Activated effector memory CD4-positive, alpha-beta T cell treated with anti-CD3 and anti-CD28 coated beads, Interleukin-2, amount 50 U/mL, for 16 hours (primary cell): ENCODE results near the gene OR2T1.
"Not testable (repeated sequence)": the region's sequence is repeated elsewhere in the genome, so short reads cannot be mapped to it uniquely, and the experiment has no call there.

Experiments used
- DNase-seq: peaks from one replicate; pipeline ENCODE4 v3.0.0-alpha.2; 2020

OR2T1 gene

DNA sequence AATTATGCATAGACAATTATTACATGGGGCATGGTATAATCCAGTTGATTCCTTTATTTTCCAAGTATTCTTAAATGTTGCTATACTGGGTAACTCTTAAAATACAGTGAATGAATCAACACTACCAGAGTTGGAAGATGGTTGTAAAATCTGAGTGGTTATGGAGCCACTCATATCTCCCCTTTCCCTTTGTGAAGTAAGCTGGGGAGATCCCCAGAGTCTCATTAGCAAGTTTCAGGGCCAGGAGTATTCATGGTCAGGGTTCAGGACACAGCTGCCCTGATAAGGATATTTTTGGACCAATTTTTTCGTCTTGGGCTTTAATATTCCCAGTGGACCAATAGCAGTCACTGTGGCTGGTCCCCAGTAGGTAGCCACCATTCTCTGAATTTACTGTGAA is 35.8 kb downstream of the OR2T1 start:
- not testable (repeated sequence) for DNase-seq

GRCh38 chr1:248439283-248439682 is 36.4 kb downstream of the OR2T1 start:
- not testable (repeated sequence) for DNase-seq

DNA sequence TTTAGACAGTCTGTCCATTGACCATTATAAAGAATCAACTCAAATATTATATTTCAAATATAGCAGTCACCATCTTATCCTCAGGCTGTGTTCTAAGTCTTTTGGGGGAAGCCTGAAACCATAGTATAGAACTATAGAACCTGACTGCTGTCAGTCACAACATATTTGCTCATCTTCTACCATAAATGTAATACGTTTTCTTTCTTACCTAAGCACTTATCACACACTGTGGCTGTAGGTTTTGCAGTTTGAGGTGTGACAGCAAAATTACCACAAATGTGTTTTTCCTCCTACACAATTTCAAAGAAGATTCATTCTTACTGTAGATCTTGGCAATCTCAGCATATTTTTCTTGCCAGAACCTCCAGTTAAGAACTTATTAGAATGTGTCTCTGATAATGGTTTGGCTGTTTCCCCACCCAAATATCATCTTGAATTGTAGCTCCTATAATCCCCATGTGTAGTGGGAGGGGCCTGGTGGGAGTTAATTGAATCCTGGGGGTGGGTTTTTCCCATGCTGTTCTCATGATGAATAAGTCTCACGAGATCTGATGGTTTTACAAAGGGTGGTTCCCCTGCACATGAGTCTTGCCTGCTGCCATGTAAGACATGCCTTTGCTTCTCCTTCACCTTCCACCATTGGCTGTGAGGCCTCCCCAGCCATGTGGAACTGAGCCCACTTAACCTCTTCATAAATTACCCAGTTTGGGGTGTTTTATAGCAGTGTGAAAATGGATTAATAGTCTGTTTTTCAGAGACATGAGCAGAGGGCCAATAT is 39.8 kb downstream of the OR2T1 start:
- DNase-seq = not testable (repeated sequence)

DNA sequence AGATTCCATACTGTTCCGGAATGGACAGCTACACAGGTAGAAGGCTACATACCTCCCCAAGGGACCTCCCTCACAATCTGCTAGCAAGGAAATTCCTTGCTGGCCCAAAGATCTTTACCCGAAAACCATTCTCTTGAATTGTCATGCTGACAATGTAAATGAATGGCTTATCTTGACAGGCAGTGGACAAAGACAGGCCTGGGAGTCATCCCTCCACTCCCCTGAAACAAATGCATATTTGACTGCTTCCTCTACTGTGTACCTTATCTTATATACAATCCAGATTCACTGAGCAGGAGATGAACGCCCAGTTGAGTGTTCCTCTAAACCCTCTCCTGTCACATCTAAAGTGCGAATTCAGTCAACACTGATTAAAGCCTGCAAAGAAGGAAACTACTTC is 41.8 kb downstream of the OR2T1 start:
- not testable (repeated sequence) for DNase-seq

DNA sequence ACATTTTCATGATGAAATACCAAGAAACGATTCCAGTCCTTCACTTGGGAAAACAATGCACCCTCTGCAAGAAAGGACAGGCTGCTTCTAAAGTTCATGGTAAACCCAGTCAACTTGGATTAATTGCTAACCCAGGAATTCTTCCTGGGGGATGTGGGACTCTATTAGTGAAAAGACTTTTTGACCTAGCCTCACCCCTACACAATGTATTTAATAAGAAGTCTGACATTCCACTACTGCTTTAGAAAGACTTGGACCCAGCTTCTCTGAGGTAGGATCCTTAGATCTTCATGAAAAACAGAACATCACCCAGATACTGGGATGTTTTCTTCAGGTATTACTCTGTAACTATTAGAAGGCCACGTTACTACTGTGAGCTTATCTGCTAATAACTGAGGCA is 42.6 kb downstream of the OR2T1 start, which contains the start of gene OR2T2:
Gene OR2T2, plus strand, starts transcription at position 239 of the 400 bp plus-strand sequence. CDS start 7,161 bp downstream, outside the sequence.
- not testable (repeated sequence) for DNase-seq

DNA sequence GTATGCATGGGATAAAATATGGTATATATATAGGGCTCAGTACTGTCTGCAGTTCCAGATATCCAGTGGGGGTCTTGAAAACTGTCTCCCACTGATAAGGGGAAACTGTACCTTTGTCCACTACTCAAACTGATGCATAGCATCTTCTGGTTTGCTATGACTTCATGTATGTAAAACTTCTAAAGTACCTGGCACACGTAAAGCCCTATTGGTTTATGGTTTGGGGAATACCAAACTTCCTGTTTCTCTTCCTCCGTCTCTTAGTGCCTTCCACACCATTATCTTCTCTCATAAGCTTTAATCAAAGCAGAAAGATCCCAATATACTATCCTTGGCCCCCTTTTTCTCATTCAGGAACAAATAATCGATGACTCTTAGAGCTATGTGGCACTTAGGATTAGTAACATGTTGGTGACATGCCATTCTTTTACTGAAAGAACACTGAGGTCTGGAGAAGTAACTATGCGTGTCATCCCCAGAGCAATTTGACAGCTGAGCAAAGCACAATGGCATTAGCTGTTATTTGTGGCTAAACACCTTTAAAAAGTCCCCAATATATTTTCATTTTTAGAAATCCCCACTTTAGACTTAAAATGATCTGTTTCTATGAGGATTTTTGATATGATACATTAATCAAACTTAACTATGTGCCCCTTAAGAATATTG is 45.7 kb downstream of the OR2T1 start:
- not testable (repeated sequence) for DNase-seq

DNA sequence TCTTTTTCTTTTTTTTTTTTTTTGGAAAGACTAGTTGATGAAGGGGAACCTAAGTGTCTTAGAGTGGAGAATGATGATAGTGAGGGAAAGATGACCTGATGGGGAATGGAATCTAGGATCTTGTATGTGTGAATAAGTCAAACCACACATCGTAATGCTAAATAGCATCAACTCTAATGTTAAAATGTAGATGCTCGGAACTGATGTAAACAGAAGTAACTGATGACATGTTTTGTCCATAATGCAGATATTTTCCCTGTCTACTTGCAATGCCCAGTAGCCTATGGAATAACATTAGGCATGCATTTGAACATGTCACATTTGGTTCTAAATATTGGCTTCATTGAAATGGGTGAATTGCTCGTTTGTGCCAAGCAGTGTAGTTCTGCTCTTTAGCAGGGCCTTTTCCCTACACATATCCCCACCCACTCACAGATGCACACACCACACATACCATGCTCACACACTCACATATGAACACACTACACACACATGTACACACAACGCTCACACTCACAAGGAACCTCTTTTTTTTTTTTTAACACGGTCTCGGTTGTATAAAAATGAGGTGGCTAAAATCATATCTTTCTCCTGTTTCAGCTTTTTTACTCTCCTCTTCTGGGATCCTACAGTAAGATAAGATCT is 47.1 kb downstream of the OR2T1 start:
- not testable (repeated sequence) for DNase-seq

- not testable (repeated sequence) for DNase-seq
These were observed 47.8 kb downstream of the OR2T1 start for GRCh38 chr1:248450466-248451145.

- not testable (repeated sequence) for DNase-seq
These were observed 50.8 kb downstream of the OR2T1 start for GRCh38 chr1:248453619-248454018.

- DNase-seq = not testable (repeated sequence)
These were observed 52.2 kb downstream of the OR2T1 start for GRCh38 chr1:248455045-248455444.

GRCh38 chr1:248456635-248457034 is 53.8 kb downstream of the OR2T1 start:
- not testable (repeated sequence) for DNase-seq
